Stimulated activated memory B cell treated with anti-CD40 and anti-IgM and Interleukin-4, amounts not matched to agents 10 μg/mL and 1 μg/mL and 100 μg/mL, for 72 hours (primary cell): ENCODE data around the gene OAS3.
A peak's percentile ranks its signal among the peaks of the same experiment; 100 is the strongest.
"Not testable (repeated sequence)": the region's sequence is repeated elsewhere in the genome, so short reads cannot be mapped to it uniquely, and the experiment has no call there.

Experiments used
- ATAC-seq: fragments of 150-1000 bp; cut with Tn5 transposase; 2 replicates; pipeline ENCODE4 v1.10.0; 2021
- H3K27ac Mint-ChIP-seq: one replicate; pipeline ENCODE4 v1.8.0; 2022; ENCODE audit warnings: mild to moderate bottlenecking, mixed read lengths
- H3K27me3 Mint-ChIP-seq: one replicate; pipeline ENCODE4 v1.8.0; 2022; ENCODE audit warnings: mixed read lengths
- H3K36me3 Mint-ChIP-seq: one replicate; pipeline ENCODE4 v1.8.0; 2022; ENCODE audit warnings: mixed read lengths
- H3K4me1 Mint-ChIP-seq: one replicate; pipeline ENCODE4 v1.8.0; 2022; ENCODE audit warnings: mixed read lengths
- H3K4me3 Mint-ChIP-seq: one replicate; pipeline ENCODE4 v1.8.0; 2022; ENCODE audit warnings: mild to moderate bottlenecking, moderate library complexity, mixed read lengths
- H3K9me3 Mint-ChIP-seq: one replicate; pipeline ENCODE4 v1.8.0; 2022; ENCODE audit warnings: mixed read lengths

The OAS3 gene

GRCh38 chr12:112979041-112979680 is 40.9 kb downstream of the OAS3 start:
- Mint-ChIP-seq H3K4me3 (peak overlapping the region; percentile 99), H3K9me3 (peaks cover 4% of the 10 kb centered on the region), H3K36me3 (peaks cover 28% of the 10 kb centered on the region), H3K4me1 (peaks cover 55% of the 10 kb centered on the region), H3K27ac (peak overlapping the region; percentile 98), H3K27me3 (no peaks in the 10 kb centered on the region)
- peak; percentile 75 for ATAC-seq

GRCh38 chr12:112980491-112981158 is 42.4 kb downstream of the OAS3 start:
- Mint-ChIP-seq H3K27me3 (no peaks in the 10 kb centered on the region), H3K9me3 (peaks cover 8% of the 10 kb centered on the region), H3K4me1 (peaks cover 62% of the 10 kb centered on the region), H3K27ac (peak overlapping the region; percentile 98), H3K36me3 (peaks cover 42% of the 10 kb centered on the region), H3K4me3 (peak overlapping the region; percentile 57)
- no peak for ATAC-seq

GRCh38 chr12:112985642-112986290 is 47.5 kb downstream of the OAS3 start:
- no peak overlapping the region for H3K4me3 Mint-ChIP-seq
- ATAC-seq = no peak
- peaks cover 61% of the 10 kb centered on the region for H3K4me1 Mint-ChIP-seq
- H3K9me3 Mint-ChIP-seq = peaks cover 8% of the 10 kb centered on the region
- H3K27ac Mint-ChIP-seq = peak overlapping the region; percentile 78
- no peaks in the 10 kb centered on the region for H3K27me3 Mint-ChIP-seq
- peaks cover 84% of the 10 kb centered on the region for H3K36me3 Mint-ChIP-seq

GRCh38 chr12:112986291-112986800 is 48.1 kb downstream of the OAS3 start:
- Mint-ChIP-seq H3K4me1 (peaks cover 55% of the 10 kb centered on the region), H3K4me3 (no peak overlapping the region), H3K9me3 (peaks cover 8% of the 10 kb centered on the region), H3K36me3 (peaks cover 87% of the 10 kb centered on the region), H3K27ac (peak overlapping the region; percentile 78), H3K27me3 (no peaks in the 10 kb centered on the region)
- no peak for ATAC-seq

- H3K36me3 Mint-ChIP-seq = peaks cover 86% of the 10 kb centered on the region
- peaks cover 4% of the 10 kb centered on the region for H3K9me3 Mint-ChIP-seq
- ATAC-seq = no peak
- H3K27me3 Mint-ChIP-seq = no peaks in the 10 kb centered on the region
- peaks cover 43% of the 10 kb centered on the region for H3K4me1 Mint-ChIP-seq
- H3K4me3 Mint-ChIP-seq = no peak overlapping the region
- H3K27ac Mint-ChIP-seq = peak overlapping the region; percentile 78
Measured at GRCh38 chr12:112987561-112987960, 49.3 kb downstream of the OAS3 start.

- Mint-ChIP-seq H3K9me3 (peaks cover 4% of the 10 kb centered on the region), H3K4me3 (no peak overlapping the region), H3K36me3 (peaks cover 81% of the 10 kb centered on the region), H3K4me1 (peaks cover 36% of the 10 kb centered on the region), H3K27me3 (no peaks in the 10 kb centered on the region), H3K27ac (peak overlapping the region; percentile 78)
- no peak for ATAC-seq
Measured at GRCh38 chr12:112988224-112988623, 50.0 kb downstream of the OAS3 start.

GRCh38 chr12:112988823-112989385 is 50.6 kb downstream of the OAS3 start:
- not testable (repeated sequence) for ATAC-seq, H3K4me3 Mint-ChIP-seq, H3K27me3 Mint-ChIP-seq, H3K9me3 Mint-ChIP-seq
- Mint-ChIP-seq H3K27ac (peak overlapping the region; percentile 78), H3K4me1 (peaks cover 31% of the 10 kb centered on the region), H3K36me3 (peaks cover 75% of the 10 kb centered on the region)

- Mint-ChIP-seq H3K4me3 (no peak overlapping the region), H3K4me1 (peaks cover 24% of the 10 kb centered on the region), H3K27me3 (no peaks in the 10 kb centered on the region), H3K27ac (no peak overlapping the region), H3K9me3 (no peaks in the 10 kb centered on the region), H3K36me3 (peaks cover 68% of the 10 kb centered on the region)
- no peak for ATAC-seq
Measured at GRCh38 chr12:112989806-112990205, 51.5 kb downstream of the OAS3 start.

- H3K36me3 Mint-ChIP-seq = peaks cover 73% of the 10 kb centered on the region
- no peak overlapping the region for H3K4me3 Mint-ChIP-seq
- H3K4me1 Mint-ChIP-seq = peaks cover 15% of the 10 kb centered on the region
- H3K9me3 Mint-ChIP-seq = no peaks in the 10 kb centered on the region
- H3K27ac Mint-ChIP-seq = peak overlapping the region; percentile 26
- H3K27me3 Mint-ChIP-seq = no peaks in the 10 kb centered on the region
- ATAC-seq = peak; percentile 54
Measured at GRCh38 chr12:112992541-112993398, 54.5 kb downstream of the OAS3 start.

- Mint-ChIP-seq H3K27ac (no peak overlapping the region), H3K4me3 (no peak overlapping the region), H3K4me1 (peaks cover 17% of the 10 kb centered on the region), H3K27me3 (no peaks in the 10 kb centered on the region), H3K36me3 (peaks cover 63% of the 10 kb centered on the region), H3K9me3 (peaks cover 4% of the 10 kb centered on the region)
- no peak for ATAC-seq
Measured at GRCh38 chr12:112995008-112995407, 56.7 kb downstream of the OAS3 start.

GRCh38 chr12:112996501-112996900 is 58.2 kb downstream of the OAS3 start:
- Mint-ChIP-seq H3K4me1 (peaks cover 17% of the 10 kb centered on the region), H3K27ac (no peak overlapping the region), H3K36me3 (peaks cover 50% of the 10 kb centered on the region), H3K4me3 (no peak overlapping the region), H3K27me3 (no peaks in the 10 kb centered on the region), H3K9me3 (peaks cover 4% of the 10 kb centered on the region)
- no peak for ATAC-seq

- Mint-ChIP-seq H3K36me3 (peaks cover 45% of the 10 kb centered on the region), H3K4me3 (no peak overlapping the region), H3K9me3 (peaks cover 4% of the 10 kb centered on the region), H3K27me3 (no peaks in the 10 kb centered on the region), H3K4me1 (peaks cover 17% of the 10 kb centered on the region), H3K27ac (no peak overlapping the region)
- ATAC-seq = no peak
Measured at GRCh38 chr12:112997506-112997905, 59.2 kb downstream of the OAS3 start.

GRCh38 chr12:112998987-112999767 is 60.9 kb downstream of the OAS3 start:
- Mint-ChIP-seq H3K9me3 (peaks cover 4% of the 10 kb centered on the region), H3K4me3 (no peak overlapping the region), H3K27ac (peak overlapping the region; percentile 61), H3K4me1 (peaks cover 17% of the 10 kb centered on the region), H3K27me3 (no peaks in the 10 kb centered on the region), H3K36me3 (peaks cover 62% of the 10 kb centered on the region)
- ATAC-seq = peak; percentile 99

GRCh38 chr12:113000433-113000832 is 62.2 kb downstream of the OAS3 start:
- Mint-ChIP-seq H3K36me3 (peaks cover 62% of the 10 kb centered on the region), H3K4me1 (peaks cover 17% of the 10 kb centered on the region), H3K9me3 (peaks cover 4% of the 10 kb centered on the region), H3K27me3 (no peaks in the 10 kb centered on the region), H3K4me3 (no peak overlapping the region), H3K27ac (no peak overlapping the region)
- ATAC-seq = no peak
